Activated CD4-positive, alpha-beta T cell treated with anti-CD3 and anti-CD28 coated beads, Interleukin-2, Interleukin-6, amounts not matched to agents 100 ng/mL and 50 ng/mL, durations not matched to agents 16 hours and 8 hours (primary cell): ENCODE results near the gene CAMK4.
A peak's percentile ranks its signal among the peaks of the same experiment; 100 is the strongest.
"Not testable (repeated sequence)": the region's sequence is repeated elsewhere in the genome, so short reads cannot be mapped to it uniquely, and the experiment has no call there.

Experiments used
- DNase-seq: peaks from one replicate; pipeline ENCODE4 v3.0.0-alpha.2; 2020

CAMK4 gene

GRCh38 chr5:111386832-111387162, 162.6 kb downstream of the CAMK4 start:
- no peak for DNase-seq

GRCh38 chr5:111387361-111387760, 163.2 kb downstream of the CAMK4 start:
- no peak for DNase-seq

GRCh38 chr5:111389390-111390082, 165.4 kb downstream of the CAMK4 start:
- DNase-seq: no peak

GRCh38 chr5:111392181-111392580, 168.0 kb downstream of the CAMK4 start:
- no peak for DNase-seq

- DNase-seq: no peak
Observed at GRCh38 chr5:111394586-111394985, 170.4 kb downstream of the CAMK4 start.

- DNase-seq: peak; percentile 69
Observed at GRCh38 chr5:111398013-111398412, 173.8 kb downstream of the CAMK4 start.

GRCh38 chr5:111399113-111399512, 174.9 kb downstream of the CAMK4 start:
- DNase-seq: no peak

GRCh38 chr5:111401906-111402305, 177.7 kb downstream of the CAMK4 start:
- no peak for DNase-seq

GRCh38 chr5:111404270-111404769, 180.1 kb downstream of the CAMK4 start:
- DNase-seq: no peak

- DNase-seq: no peak
Observed at GRCh38 chr5:111407562-111407961, 183.4 kb downstream of the CAMK4 start.

GRCh38 chr5:111408817-111409216, 184.6 kb downstream of the CAMK4 start:
- DNase-seq: no peak

GRCh38 chr5:111409266-111409665, 185.1 kb downstream of the CAMK4 start:
- not testable (repeated sequence) for DNase-seq

- DNase-seq: not testable (repeated sequence)
Observed at GRCh38 chr5:111410067-111410466, 185.9 kb downstream of the CAMK4 start.

- no peak for DNase-seq
Observed at GRCh38 chr5:111411301-111411700, 187.1 kb downstream of the CAMK4 start.

GRCh38 chr5:111412593-111412992, 188.4 kb downstream of the CAMK4 start:
- DNase-seq: no peak

- DNase-seq: peak; percentile 8
Observed at GRCh38 chr5:111415053-111415452, 190.9 kb downstream of the CAMK4 start.

GRCh38 chr5:111422245-111422644, 198.1 kb downstream of the CAMK4 start:
- DNase-seq: no peak

GRCh38 chr5:111422747-111423720, 198.8 kb downstream of the CAMK4 start:
- no peak for DNase-seq

- no peak for DNase-seq
Observed at GRCh38 chr5:111425205-111425604, 201.0 kb downstream of the CAMK4 start.

- DNase-seq: no peak
Observed at GRCh38 chr5:111427762-111428161, 203.6 kb downstream of the CAMK4 start.

GRCh38 chr5:111432883-111433536, 208.8 kb downstream of the CAMK4 start:
- DNase-seq: no peak

- no peak for DNase-seq
Observed at GRCh38 chr5:111434800-111435199, 210.6 kb downstream of the CAMK4 start.

- no peak for DNase-seq
Observed at GRCh38 chr5:111439473-111440075, 215.4 kb downstream of the CAMK4 start.
